Measurements from ENCODE around the gene AGAP1. TPM values are rescaled to one million over a fixed set of nuclear protein-coding genes. Genes with fewer than 3 reads are reported as not detected.
A peak's percentile ranks its signal among the peaks of the same experiment; 100 is the strongest.

The AGAP1 gene
- total RNA-seq, 1 donor from 2014 or later = 39.4 TPM

DNA sequence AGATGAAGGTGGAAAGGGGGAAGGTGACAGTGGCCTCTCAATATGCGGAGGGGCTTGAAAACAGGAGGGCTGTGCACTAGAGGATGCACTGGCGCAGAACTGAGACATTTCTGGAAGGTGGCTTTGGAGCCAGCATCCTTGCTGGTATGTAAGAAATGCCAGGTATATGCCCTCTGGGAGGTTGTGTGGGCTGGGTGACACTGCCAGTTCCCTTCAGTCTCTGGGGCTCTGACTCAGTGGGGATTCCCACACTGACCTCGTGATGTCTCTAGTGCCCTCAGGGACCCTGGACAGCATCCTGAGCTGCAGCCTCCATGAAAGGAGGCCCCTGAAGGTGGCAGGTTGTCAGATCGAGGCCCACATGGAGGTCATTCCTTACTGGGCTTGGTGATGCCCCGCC is 74.0 kb downstream of the AGAP1 start:
- Histone ChIP-seq H3K4me1 (ENCODE audit: insufficient read depth, low read length) (peaks cover 5% of the 10 kb centered on the region), H3K4me3 (ENCODE audit: insufficient read depth, low read depth, low read length) (no peak overlapping the region), H3K36me3 (ENCODE audit: insufficient read depth, low read length) (no peaks in the 10 kb centered on the region), H3K9me3 (ENCODE audit: insufficient read depth, low read depth, low read length) (no peaks in the 10 kb centered on the region), H4K20me1 (ENCODE audit: insufficient read depth, low read length) (peaks cover 84% of the 10 kb centered on the region), H3K27ac (ENCODE audit: low read depth, low read length) (no peak overlapping the region), H3K4me2 (ENCODE audit: low read length) (no peak overlapping the region), H3K27me3 (ENCODE audit: insufficient read depth, low read length) (no peaks in the 10 kb centered on the region), H2AFZ (ENCODE audit: low read depth, low read length) (no peak overlapping the region), H3K79me2 (ENCODE audit: insufficient read depth, low read length) (peaks cover 34% of the 10 kb centered on the region), H3K9ac (ENCODE audit: low read length) (no peak overlapping the region)
- TF ChIP-seq, protein P1, sequence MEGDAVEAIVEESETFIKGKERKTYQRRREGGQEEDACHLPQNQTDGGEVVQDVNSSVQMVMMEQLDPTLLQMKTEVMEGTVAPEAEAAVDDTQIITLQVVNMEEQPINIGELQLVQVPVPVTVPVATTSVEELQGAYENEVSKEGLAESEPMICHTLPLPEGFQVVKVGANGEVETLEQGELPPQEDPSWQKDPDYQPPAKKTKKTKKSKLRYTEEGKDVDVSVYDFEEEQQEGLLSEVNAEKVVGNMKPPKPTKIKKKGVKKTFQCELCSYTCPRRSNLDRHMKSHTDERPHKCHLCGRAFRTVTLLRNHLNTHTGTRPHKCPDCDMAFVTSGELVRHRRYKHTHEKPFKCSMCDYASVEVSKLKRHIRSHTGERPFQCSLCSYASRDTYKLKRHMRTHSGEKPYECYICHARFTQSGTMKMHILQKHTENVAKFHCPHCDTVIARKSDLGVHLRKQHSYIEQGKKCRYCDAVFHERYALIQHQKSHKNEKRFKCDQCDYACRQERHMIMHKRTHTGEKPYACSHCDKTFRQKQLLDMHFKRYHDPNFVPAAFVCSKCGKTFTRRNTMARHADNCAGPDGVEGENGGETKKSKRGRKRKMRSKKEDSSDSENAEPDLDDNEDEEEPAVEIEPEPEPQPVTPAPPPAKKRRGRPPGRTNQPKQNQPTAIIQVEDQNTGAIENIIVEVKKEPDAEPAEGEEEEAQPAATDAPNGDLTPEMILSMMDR (IDR thresholded peaks at IDR 0.05; ENCODE audit: insufficient read depth, low read depth, low read length) = no peak
- TF ChIP-seq EZH2 (IDR thresholded peaks at IDR 0.05; ENCODE audit: insufficient read depth, low read length) = no peak
- H3K27ac Mint-ChIP-seq (ENCODE audit: unreplicated experiment) = no peak overlapping the region
- no peak overlapping the region for H3K4me3 Mint-ChIP-seq (ENCODE audit: unreplicated experiment)
- DNase-seq (ENCODE audit: low read depth) = no peak
- peaks cover 15% of the 10 kb centered on the region for H3K36me3 Mint-ChIP-seq (ENCODE audit: low read depth, unreplicated experiment)
- no peaks in the 10 kb centered on the region for H3K27me3 Mint-ChIP-seq (ENCODE audit: low read depth, unreplicated experiment)
- peaks cover 21% of the 10 kb centered on the region for H3K4me1 Mint-ChIP-seq (ENCODE audit: low read depth, unreplicated experiment)
- H3K9me3 Mint-ChIP-seq (ENCODE audit: unreplicated experiment) = peaks cover 2% of the 10 kb centered on the region
- no peak for FAIRE-seq

DNA sequence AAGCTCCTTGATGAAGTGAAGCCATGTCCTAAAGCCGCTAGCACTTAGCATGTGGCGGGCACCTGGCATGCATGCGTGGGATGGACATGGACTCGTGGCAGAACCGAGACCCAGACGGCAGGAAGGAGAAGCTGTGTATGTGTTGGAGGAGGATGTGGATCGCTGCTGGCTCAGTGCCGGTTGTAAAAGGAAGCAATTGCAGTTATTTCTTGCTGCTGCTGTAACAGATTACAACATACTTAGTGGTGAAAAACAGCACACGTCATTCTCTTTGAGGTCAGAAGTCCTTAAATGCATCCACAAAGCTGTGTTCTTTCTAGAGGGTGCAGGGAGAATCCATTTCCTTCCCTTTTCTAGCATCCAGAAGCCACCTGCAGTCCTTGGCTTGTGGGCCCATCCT is 74.6 kb downstream of the AGAP1 start:
- Mint-ChIP-seq H3K4me1 (ENCODE audit: low read depth, unreplicated experiment) (peaks cover 22% of the 10 kb centered on the region), H3K27me3 (ENCODE audit: low read depth, unreplicated experiment) (no peaks in the 10 kb centered on the region), H3K9me3 (ENCODE audit: unreplicated experiment) (peaks cover 2% of the 10 kb centered on the region), H3K27ac (ENCODE audit: unreplicated experiment) (no peak overlapping the region), H3K36me3 (ENCODE audit: low read depth, unreplicated experiment) (peaks cover 15% of the 10 kb centered on the region), H3K4me3 (ENCODE audit: unreplicated experiment) (no peak overlapping the region)
- Histone ChIP-seq H3K9ac (ENCODE audit: low read length) (no peak overlapping the region), H3K27me3 (ENCODE audit: insufficient read depth, low read length) (no peaks in the 10 kb centered on the region), H3K27ac (ENCODE audit: low read depth, low read length) (no peak overlapping the region), H3K79me2 (ENCODE audit: insufficient read depth, low read length) (peaks cover 30% of the 10 kb centered on the region), H2AFZ (ENCODE audit: low read depth, low read length) (no peak overlapping the region), H3K36me3 (ENCODE audit: insufficient read depth, low read length) (no peaks in the 10 kb centered on the region), H4K20me1 (ENCODE audit: insufficient read depth, low read length) (peaks cover 83% of the 10 kb centered on the region), H3K9me3 (ENCODE audit: insufficient read depth, low read depth, low read length) (no peaks in the 10 kb centered on the region), H3K4me2 (ENCODE audit: low read length) (no peak overlapping the region), H3K4me1 (ENCODE audit: insufficient read depth, low read length) (peaks cover 5% of the 10 kb centered on the region), H3K4me3 (ENCODE audit: insufficient read depth, low read depth, low read length) (no peak overlapping the region)
- TF ChIP-seq EZH2 (IDR thresholded peaks at IDR 0.05; ENCODE audit: insufficient read depth, low read length) = no peak
- TF ChIP-seq, protein P1 (IDR thresholded peaks at IDR 0.05; ENCODE audit: insufficient read depth, low read depth, low read length) = no peak
- DNase-seq (ENCODE audit: low read depth) (no peak), FAIRE-seq (no peak)

DNA sequence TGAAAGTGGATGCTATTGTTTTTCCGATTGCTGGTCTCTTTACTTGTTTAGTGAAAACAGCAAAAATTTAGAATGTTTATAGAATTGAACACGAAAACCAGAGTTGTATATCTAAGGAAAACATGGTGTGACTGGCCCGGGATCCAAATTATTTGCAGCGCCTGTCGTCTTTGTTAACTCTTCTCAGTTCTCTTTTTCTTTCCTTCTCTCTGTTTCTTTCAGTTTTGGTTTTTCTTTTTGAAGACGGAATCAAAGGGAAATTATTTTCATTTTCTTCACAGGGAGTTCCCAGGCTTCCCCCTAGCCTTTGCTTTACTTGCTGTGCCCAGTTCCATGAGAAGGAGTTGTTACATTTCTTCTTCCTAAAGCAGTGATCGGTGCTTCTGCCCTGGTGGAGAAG is 76.0 kb downstream of the AGAP1 start:
- Mint-ChIP-seq H3K36me3 (ENCODE audit: low read depth, unreplicated experiment) (peaks cover 15% of the 10 kb centered on the region), H3K4me3 (ENCODE audit: unreplicated experiment) (peak overlapping the region; percentile 64), H3K27me3 (ENCODE audit: low read depth, unreplicated experiment) (no peaks in the 10 kb centered on the region), H3K4me1 (ENCODE audit: low read depth, unreplicated experiment) (peaks cover 18% of the 10 kb centered on the region), H3K27ac (ENCODE audit: unreplicated experiment) (peak overlapping the region; percentile 47), H3K9me3 (ENCODE audit: unreplicated experiment) (peaks cover 2% of the 10 kb centered on the region)
- Histone ChIP-seq H3K4me3 (ENCODE audit: insufficient read depth, low read depth, low read length) (no peak overlapping the region), H3K4me2 (ENCODE audit: low read length) (peak overlapping the region; percentile 16), H3K9me3 (ENCODE audit: insufficient read depth, low read depth, low read length) (no peaks in the 10 kb centered on the region), H2AFZ (ENCODE audit: low read depth, low read length) (no peak overlapping the region), H3K9ac (ENCODE audit: low read length) (no peak overlapping the region), H3K27me3 (ENCODE audit: insufficient read depth, low read length) (no peaks in the 10 kb centered on the region), H3K27ac (ENCODE audit: low read depth, low read length) (no peak overlapping the region), H3K4me1 (ENCODE audit: insufficient read depth, low read length) (peaks cover 5% of the 10 kb centered on the region), H3K79me2 (ENCODE audit: insufficient read depth, low read length) (peaks cover 26% of the 10 kb centered on the region), H3K36me3 (ENCODE audit: insufficient read depth, low read length) (no peaks in the 10 kb centered on the region), H4K20me1 (ENCODE audit: insufficient read depth, low read length) (peaks cover 83% of the 10 kb centered on the region)
- DNase-seq (ENCODE audit: low read depth) (no peak), FAIRE-seq (no peak)
- TF ChIP-seq, protein P1 (IDR thresholded peaks at IDR 0.05; ENCODE audit: insufficient read depth, low read depth, low read length) = no peak
- no peak for TF ChIP-seq EZH2 (IDR thresholded peaks at IDR 0.05; ENCODE audit: insufficient read depth, low read length)
